Measurements from ENCODE around the gene H6PD.

Gene H6PD

DNA sequence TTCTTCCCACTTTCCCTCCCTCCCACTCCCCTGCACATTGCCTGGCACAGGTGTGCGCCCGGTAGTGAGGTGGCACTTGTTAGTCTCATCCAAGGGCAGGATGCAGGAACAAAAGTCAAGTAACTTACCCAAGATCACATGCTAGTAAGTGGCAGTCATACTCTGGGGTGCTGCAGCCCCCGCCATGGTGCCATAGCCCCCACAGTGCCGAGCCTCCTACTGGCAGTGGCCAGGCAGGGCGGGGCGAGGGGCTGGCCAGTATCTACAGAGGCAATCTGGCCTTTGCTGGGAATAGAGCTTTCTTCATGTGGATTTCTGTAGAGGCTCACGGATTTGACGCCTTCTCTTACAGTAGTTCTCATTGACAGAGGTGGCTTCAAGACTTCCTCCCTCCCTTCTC lies 26.9 kb downstream of the H6PD start:
- no peak for TF ChIP-seq EZH2phosphoT487 (IDR thresholded peaks at IDR 0.05; ENCODE audit: low read depth)
- TF ChIP-seq, protein P1, sequence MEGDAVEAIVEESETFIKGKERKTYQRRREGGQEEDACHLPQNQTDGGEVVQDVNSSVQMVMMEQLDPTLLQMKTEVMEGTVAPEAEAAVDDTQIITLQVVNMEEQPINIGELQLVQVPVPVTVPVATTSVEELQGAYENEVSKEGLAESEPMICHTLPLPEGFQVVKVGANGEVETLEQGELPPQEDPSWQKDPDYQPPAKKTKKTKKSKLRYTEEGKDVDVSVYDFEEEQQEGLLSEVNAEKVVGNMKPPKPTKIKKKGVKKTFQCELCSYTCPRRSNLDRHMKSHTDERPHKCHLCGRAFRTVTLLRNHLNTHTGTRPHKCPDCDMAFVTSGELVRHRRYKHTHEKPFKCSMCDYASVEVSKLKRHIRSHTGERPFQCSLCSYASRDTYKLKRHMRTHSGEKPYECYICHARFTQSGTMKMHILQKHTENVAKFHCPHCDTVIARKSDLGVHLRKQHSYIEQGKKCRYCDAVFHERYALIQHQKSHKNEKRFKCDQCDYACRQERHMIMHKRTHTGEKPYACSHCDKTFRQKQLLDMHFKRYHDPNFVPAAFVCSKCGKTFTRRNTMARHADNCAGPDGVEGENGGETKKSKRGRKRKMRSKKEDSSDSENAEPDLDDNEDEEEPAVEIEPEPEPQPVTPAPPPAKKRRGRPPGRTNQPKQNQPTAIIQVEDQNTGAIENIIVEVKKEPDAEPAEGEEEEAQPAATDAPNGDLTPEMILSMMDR (IDR thresholded peaks at IDR 0.05; ENCODE audit: low read depth, low read length): no peak
- peaks cover 21% of the 10 kb centered on the region for H3K79me2 ChIP-seq (ENCODE audit: low read length)
- no peak overlapping the region for H3K27ac ChIP-seq (ENCODE audit: low read length)
- H2AFZ ChIP-seq (ENCODE audit: low read depth, low read length): no peak overlapping the region
- H3K36me3 ChIP-seq (replicated peaks; ENCODE audit: low read depth, low read length): peaks cover 9% of the 10 kb centered on the region
- H4K20me1 ChIP-seq (ENCODE audit: insufficient read depth, low read length): no peaks in the 10 kb centered on the region; the same call in 1 of the 2 replicates
- H3K9ac ChIP-seq (ENCODE audit: low read length): no peak overlapping the region
- no peak overlapping the region for H3K4me3 ChIP-seq (ENCODE audit: low read length)
- no peaks in the 10 kb centered on the region for H3K4me1 ChIP-seq (ENCODE audit: low read length)
- no peak overlapping the region for H3K4me2 ChIP-seq (ENCODE audit: low read length)
- no peaks in the 10 kb centered on the region for H3K27me3 ChIP-seq (ENCODE audit: low read depth, low read length)
- peaks cover 15% of the 10 kb centered on the region; the same call in 1 of the 2 replicates for H3K9me3 ChIP-seq (ENCODE audit: insufficient read depth, low read length)

DNA sequence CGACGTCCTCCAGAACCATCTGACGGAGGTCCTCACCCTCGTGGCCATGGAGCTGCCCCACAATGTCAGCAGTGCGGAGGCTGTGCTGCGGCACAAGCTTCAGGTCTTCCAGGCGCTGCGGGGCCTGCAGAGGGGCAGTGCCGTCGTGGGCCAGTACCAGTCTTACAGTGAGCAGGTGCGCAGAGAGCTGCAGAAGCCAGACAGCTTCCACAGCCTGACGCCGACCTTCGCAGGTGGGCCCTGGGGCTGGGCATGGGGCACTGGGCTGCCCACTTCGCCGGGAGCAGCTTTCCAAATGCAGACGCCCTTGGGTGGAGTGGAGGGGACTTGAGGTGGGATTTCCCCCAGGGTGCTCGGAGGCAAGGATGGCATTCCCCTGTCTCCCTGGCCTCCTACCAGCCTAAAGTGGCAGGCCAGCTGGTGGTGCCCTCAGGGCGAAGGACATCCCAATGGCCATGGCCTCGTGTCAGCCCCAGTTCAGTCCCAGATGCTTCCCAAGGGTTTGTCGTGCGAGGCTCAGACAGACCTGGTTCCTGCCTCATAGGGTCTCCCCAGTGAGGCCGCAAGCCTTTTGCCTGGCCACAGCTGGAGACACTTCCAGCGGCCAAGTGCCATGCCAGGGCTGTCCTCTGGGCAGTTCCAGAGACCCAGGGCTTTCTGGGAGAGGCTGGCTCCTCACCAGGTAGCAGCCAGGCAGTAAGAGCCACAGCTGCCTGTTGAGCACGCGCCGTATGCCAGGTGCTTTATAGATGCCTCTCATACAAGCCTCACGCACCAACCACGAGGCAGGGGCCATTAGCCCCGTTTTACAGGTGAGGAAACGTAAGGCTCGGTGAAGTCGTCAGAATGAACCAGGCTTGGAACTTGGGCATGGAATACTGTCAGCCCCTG lies 27.8 kb downstream of the H6PD start:
- H3K4me2 ChIP-seq (ENCODE audit: low read length): no peak overlapping the region
- H3K36me3 ChIP-seq (replicated peaks; ENCODE audit: low read depth, low read length): peaks cover 9% of the 10 kb centered on the region
- H3K4me1 ChIP-seq (ENCODE audit: low read length): 0 out of 2 replicates have a peak, but pooled peaks cover 2% of the 10 kb centered on the region
- peaks cover 15% of the 10 kb centered on the region; the same call in 1 of the 2 replicates for H3K9me3 ChIP-seq (ENCODE audit: insufficient read depth, low read length)
- H3K9ac ChIP-seq (ENCODE audit: low read length): no peak overlapping the region
- H3K27ac ChIP-seq (ENCODE audit: low read length): no peak overlapping the region
- no peak for TF ChIP-seq EZH2phosphoT487 (IDR thresholded peaks at IDR 0.05; ENCODE audit: low read depth)
- TF ChIP-seq, protein P1 (IDR thresholded peaks at IDR 0.05; ENCODE audit: low read depth, low read length): no peak
- no peak overlapping the region for H2AFZ ChIP-seq (ENCODE audit: low read depth, low read length)
- no peaks in the 10 kb centered on the region for H3K27me3 ChIP-seq (ENCODE audit: low read depth, low read length)
- no peak overlapping the region for H3K4me3 ChIP-seq (ENCODE audit: low read length)
- H4K20me1 ChIP-seq (ENCODE audit: insufficient read depth, low read length): no peaks in the 10 kb centered on the region; the same call in 1 of the 2 replicates
- peaks cover 21% of the 10 kb centered on the region for H3K79me2 ChIP-seq (ENCODE audit: low read length)

DNA sequence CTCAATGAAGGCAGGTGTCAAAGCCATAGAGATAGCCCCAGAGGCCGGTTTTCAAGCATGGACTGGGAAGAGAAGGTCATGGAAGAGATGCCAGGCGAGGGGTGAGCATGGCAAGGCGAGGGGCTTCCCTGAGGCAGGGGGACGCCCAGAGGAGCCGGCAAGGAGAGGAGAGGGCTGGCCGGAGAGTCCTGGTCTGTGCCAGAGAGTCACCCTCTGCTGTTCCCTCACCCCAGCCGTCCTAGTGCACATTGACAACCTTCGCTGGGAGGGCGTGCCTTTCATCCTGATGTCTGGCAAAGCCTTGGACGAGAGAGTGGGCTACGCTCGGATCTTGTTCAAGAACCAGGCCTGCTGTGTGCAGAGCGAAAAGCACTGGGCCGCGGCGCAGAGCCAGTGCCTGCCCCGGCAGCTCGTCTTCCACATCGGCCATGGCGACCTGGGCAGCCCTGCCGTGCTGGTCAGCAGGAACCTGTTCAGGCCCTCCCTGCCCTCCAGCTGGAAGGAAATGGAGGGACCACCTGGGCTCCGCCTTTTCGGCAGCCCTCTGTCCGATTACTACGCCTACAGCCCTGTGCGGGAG lies 28.8 kb downstream of the H6PD start:
- Histone ChIP-seq H3K4me3 (ENCODE audit: low read length) (no peak overlapping the region), H3K27me3 (ENCODE audit: low read depth, low read length) (no peaks in the 10 kb centered on the region), H3K9ac (ENCODE audit: low read length) (no peak overlapping the region), H3K9me3 (ENCODE audit: insufficient read depth, low read length) (peaks cover 12% of the 10 kb centered on the region; the same call in 1 of the 2 replicates), H4K20me1 (ENCODE audit: insufficient read depth, low read length) (no peaks in the 10 kb centered on the region; the same call in 1 of the 2 replicates), H3K4me1 (ENCODE audit: low read length) (0 out of 2 replicates have a peak, but pooled peaks cover 2% of the 10 kb centered on the region), H3K36me3 (replicated peaks; ENCODE audit: low read depth, low read length) (peaks cover 4% of the 10 kb centered on the region), H3K4me2 (ENCODE audit: low read length) (no peak overlapping the region), H2AFZ (ENCODE audit: low read depth, low read length) (no peak overlapping the region), H3K79me2 (ENCODE audit: low read length) (peaks cover 18% of the 10 kb centered on the region), H3K27ac (ENCODE audit: low read length) (no peak overlapping the region)
- TF ChIP-seq, protein P1 (IDR thresholded peaks at IDR 0.05; ENCODE audit: low read depth, low read length): no peak
- no peak for TF ChIP-seq EZH2phosphoT487 (IDR thresholded peaks at IDR 0.05; ENCODE audit: low read depth)
